Central memory CD8-positive, alpha-beta T cell (primary cell): ENCODE results near the gene CTU1.

Source experiments
- ATAC-seq: fragments of 150-1000 bp; cut with Tn5 transposase; replicated peaks from 2 replicates; pipeline ENCODE4 v1.10.0; 2022; ENCODE audit warnings: mild to moderate bottlenecking, moderate FRiP score, moderate number of reproducible peaks; ENCODE audit not compliant: poor library complexity, severe bottlenecking; ENCODE audit errors: extremely low read depth
- DNase-seq, 2 donors: peaks; one replicate each; pipeline ENCODE4 v3.0.0; 2021; ENCODE audit warnings: low spot score in 2 of 2
- H3K27ac Mint-ChIP-seq: one replicate; pipeline ENCODE4 v1.8.0; 2022; ENCODE audit warnings: low read depth, mild to moderate bottlenecking, moderate library complexity, mixed read lengths
- H3K27me3 Mint-ChIP-seq: one replicate; pipeline ENCODE4 v1.8.0; 2022; ENCODE audit warnings: mixed read lengths
- H3K36me3 Mint-ChIP-seq: one replicate; pipeline ENCODE4 v1.8.0; 2022; ENCODE audit warnings: mild to moderate bottlenecking, moderate library complexity, mixed read lengths; ENCODE audit not compliant: insufficient read depth
- H3K4me1 Mint-ChIP-seq: one replicate; pipeline ENCODE4 v1.8.0; 2022; ENCODE audit warnings: mixed read lengths
- H3K4me3 Mint-ChIP-seq: one replicate; pipeline ENCODE4 v1.8.0; 2022; ENCODE audit warnings: mild to moderate bottlenecking, moderate library complexity, mixed read lengths
- H3K9me3 Mint-ChIP-seq: one replicate; pipeline ENCODE4 v1.8.0; 2022; ENCODE audit warnings: mixed read lengths

The CTU1 gene

DNA sequence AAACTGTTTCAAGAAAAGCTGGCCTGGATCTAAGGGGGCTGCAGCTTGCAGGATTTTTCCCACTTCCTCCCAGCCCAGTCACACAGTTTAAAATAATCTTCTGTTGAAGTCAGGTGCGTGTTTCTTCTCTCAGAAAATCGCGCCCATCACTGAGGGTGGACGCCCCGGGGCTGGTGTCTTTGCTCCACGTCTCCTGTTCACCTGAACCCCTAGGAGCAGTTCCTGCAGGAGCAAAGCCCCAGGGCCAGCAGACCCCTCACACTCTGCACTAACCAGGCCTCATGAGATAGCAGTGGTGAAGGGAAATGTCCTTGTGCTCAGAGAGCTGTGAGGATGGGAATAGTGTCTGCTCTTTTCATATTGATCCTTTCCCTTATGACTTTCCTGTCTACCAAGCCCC is 33.0 kb upstream of the CTU1 start:
- peaks cover 1% of the 10 kb centered on the region for H3K36me3 Mint-ChIP-seq
- H3K4me3 Mint-ChIP-seq, result no peak overlapping the region
- H3K27ac Mint-ChIP-seq, result no peak overlapping the region
- no peaks in the 10 kb centered on the region for H3K27me3 Mint-ChIP-seq
- H3K4me1 Mint-ChIP-seq, result peaks cover 47% of the 10 kb centered on the region
- ATAC-seq (no peak), DNase-seq (no peak)
- no peaks in the 10 kb centered on the region for H3K9me3 Mint-ChIP-seq

GRCh38 chr19:51140441-51140840 is 32.2 kb upstream of the CTU1 start:
- Mint-ChIP-seq H3K36me3 (peaks cover 1% of the 10 kb centered on the region), H3K9me3 (no peaks in the 10 kb centered on the region), H3K27me3 (no peaks in the 10 kb centered on the region), H3K4me3 (no peak overlapping the region), H3K27ac (no peak overlapping the region), H3K4me1 (peaks cover 53% of the 10 kb centered on the region)
- DNase-seq, result no peak
- no peak for ATAC-seq

GRCh38 chr19:51139299-51140014 is 31.2 kb upstream of the CTU1 start:
- Mint-ChIP-seq H3K27me3 (no peaks in the 10 kb centered on the region), H3K27ac (peak overlapping the region; percentile 69), H3K4me1 (peaks cover 59% of the 10 kb centered on the region), H3K4me3 (no peak overlapping the region), H3K9me3 (no peaks in the 10 kb centered on the region), H3K36me3 (peaks cover 1% of the 10 kb centered on the region)
- ATAC-seq, result no peak
- DNase-seq, result no peak

GRCh38 chr19:51138549-51138979 is 30.4 kb upstream of the CTU1 start:
- Mint-ChIP-seq H3K9me3 (no peaks in the 10 kb centered on the region), H3K27ac (peak overlapping the region; percentile 69), H3K4me3 (no peak overlapping the region), H3K27me3 (no peaks in the 10 kb centered on the region), H3K36me3 (peaks cover 1% of the 10 kb centered on the region), H3K4me1 (peaks cover 60% of the 10 kb centered on the region)
- no peak for ATAC-seq
- no peak for DNase-seq

- ATAC-seq (no peak), DNase-seq (no peak)
- no peaks in the 10 kb centered on the region for H3K9me3 Mint-ChIP-seq
- peaks cover 62% of the 10 kb centered on the region for H3K4me1 Mint-ChIP-seq
- peaks cover 1% of the 10 kb centered on the region for H3K36me3 Mint-ChIP-seq
- peak overlapping the region; percentile 95 for H3K27ac Mint-ChIP-seq
- H3K27me3 Mint-ChIP-seq, result no peaks in the 10 kb centered on the region
- peak overlapping the region; percentile 63 for H3K4me3 Mint-ChIP-seq
Observed at GRCh38 chr19:51137792-51138425, 29.7 kb upstream of the CTU1 start.

DNA sequence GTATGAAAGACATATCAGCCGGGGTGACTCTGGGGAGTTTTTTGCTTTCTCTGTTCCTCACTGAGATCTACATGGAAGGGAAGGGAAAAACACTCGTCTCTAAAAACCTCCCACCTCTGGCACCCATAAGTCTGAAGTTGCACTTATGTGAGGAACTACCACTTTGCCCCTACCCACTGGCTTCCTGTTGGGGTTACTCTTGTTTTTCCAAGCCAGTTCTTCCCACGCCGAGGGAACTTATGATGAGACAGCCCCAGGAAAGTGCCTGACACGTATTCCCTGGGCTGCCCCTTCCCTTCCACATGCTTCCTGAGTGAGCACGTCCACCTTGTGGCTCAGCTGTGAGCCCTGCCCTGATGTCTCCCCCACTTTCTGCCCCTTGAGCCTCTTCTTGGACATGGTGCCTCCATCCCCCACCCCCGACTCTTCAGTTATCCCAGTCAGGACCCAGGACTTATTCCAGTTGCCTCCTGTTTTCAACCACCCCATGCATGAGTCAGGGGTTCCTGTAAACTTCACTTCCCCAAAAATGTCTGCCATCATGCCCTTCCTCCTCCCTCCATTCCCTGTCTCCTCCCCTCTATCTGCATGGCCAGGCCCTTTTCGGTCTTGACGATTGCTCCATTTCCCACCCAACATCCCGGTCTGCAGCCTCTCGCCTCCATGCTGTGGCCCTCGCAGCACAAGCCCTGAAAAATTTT is 28.8 kb upstream of the CTU1 start:
- Mint-ChIP-seq H3K4me1 (peaks cover 71% of the 10 kb centered on the region), H3K9me3 (peaks cover 2% of the 10 kb centered on the region), H3K4me3 (peak overlapping the region; percentile 63), H3K27me3 (no peaks in the 10 kb centered on the region), H3K36me3 (peaks cover 1% of the 10 kb centered on the region), H3K27ac (peak overlapping the region; percentile 95)
- ATAC-seq (no peak), DNase-seq (no peak)

GRCh38 chr19:51135986-51136762 is 28.0 kb upstream of the CTU1 start:
- H3K4me1 Mint-ChIP-seq, result peaks cover 70% of the 10 kb centered on the region
- no peaks in the 10 kb centered on the region for H3K27me3 Mint-ChIP-seq
- no peak for DNase-seq
- peaks cover 1% of the 10 kb centered on the region for H3K36me3 Mint-ChIP-seq
- H3K4me3 Mint-ChIP-seq, result peak overlapping the region; percentile 63
- no peak for ATAC-seq
- H3K27ac Mint-ChIP-seq, result peak overlapping the region; percentile 95
- H3K9me3 Mint-ChIP-seq, result peaks cover 5% of the 10 kb centered on the region

GRCh38 chr19:51135004-51135403 is 26.8 kb upstream of the CTU1 start:
- Mint-ChIP-seq H3K36me3 (peaks cover 1% of the 10 kb centered on the region), H3K27ac (peak overlapping the region; percentile 59), H3K27me3 (no peaks in the 10 kb centered on the region), H3K9me3 (peaks cover 5% of the 10 kb centered on the region), H3K4me1 (peaks cover 74% of the 10 kb centered on the region), H3K4me3 (peak overlapping the region; percentile 23)
- DNase-seq (no peak), ATAC-seq (no peak)

- Mint-ChIP-seq H3K27ac (peak overlapping the region; percentile 62), H3K36me3 (peaks cover under 1% of the 10 kb centered on the region), H3K27me3 (no peaks in the 10 kb centered on the region), H3K4me3 (peak overlapping the region; percentile 80), H3K9me3 (peaks cover 5% of the 10 kb centered on the region), H3K4me1 (peaks cover 79% of the 10 kb centered on the region)
- DNase-seq (peak in 1 of 2 donors; percentile 25), ATAC-seq (peak; percentile 90)
Observed at GRCh38 chr19:51131780-51132680, 23.8 kb upstream of the CTU1 start.

- Mint-ChIP-seq H3K27me3 (no peaks in the 10 kb centered on the region), H3K36me3 (no peaks in the 10 kb centered on the region), H3K4me3 (peak overlapping the region; percentile 60), H3K9me3 (peaks cover 5% of the 10 kb centered on the region), H3K4me1 (peaks cover 79% of the 10 kb centered on the region), H3K27ac (peak overlapping the region; percentile 77)
- ATAC-seq, result no peak
- DNase-seq, result no peak
Observed at GRCh38 chr19:51129716-51130115, 21.5 kb upstream of the CTU1 start.

GRCh38 chr19:51128227-51128626 is 20.0 kb upstream of the CTU1 start:
- ATAC-seq (no peak), DNase-seq (no peak)
- Mint-ChIP-seq H3K27me3 (no peaks in the 10 kb centered on the region), H3K27ac (peak overlapping the region; percentile 87), H3K9me3 (peaks cover 5% of the 10 kb centered on the region), H3K4me3 (peak overlapping the region; percentile 65), H3K36me3 (peaks cover 2% of the 10 kb centered on the region), H3K4me1 (peaks cover 85% of the 10 kb centered on the region)
